Glomerular endothelial cell (primary cell): Measurements from ENCODE around the gene SEC31A. TPM values are rescaled to one million over a fixed set of nuclear protein-coding genes. Genes with fewer than 3 reads are reported as not detected.
"Not testable (repeated sequence)": the region's sequence is repeated elsewhere in the genome, so short reads cannot be mapped to it uniquely, and the experiment has no call there.

Experiments used
- DNase-seq: peaks from one replicate; pipeline ENCODE4 v3.0.0-alpha.2; 2011; ENCODE audit warnings: low read depth, low spot score; ENCODE audit errors: extremely low read depth
- total RNA-seq: library from RNA; depleted of rRNA; stranded (reverse); fragments of >200 nt; gene quantifications from 2 replicates; pipeline ENCODE4 v1.2.3, GENCODE V29; 2015

The SEC31A gene, protein sequence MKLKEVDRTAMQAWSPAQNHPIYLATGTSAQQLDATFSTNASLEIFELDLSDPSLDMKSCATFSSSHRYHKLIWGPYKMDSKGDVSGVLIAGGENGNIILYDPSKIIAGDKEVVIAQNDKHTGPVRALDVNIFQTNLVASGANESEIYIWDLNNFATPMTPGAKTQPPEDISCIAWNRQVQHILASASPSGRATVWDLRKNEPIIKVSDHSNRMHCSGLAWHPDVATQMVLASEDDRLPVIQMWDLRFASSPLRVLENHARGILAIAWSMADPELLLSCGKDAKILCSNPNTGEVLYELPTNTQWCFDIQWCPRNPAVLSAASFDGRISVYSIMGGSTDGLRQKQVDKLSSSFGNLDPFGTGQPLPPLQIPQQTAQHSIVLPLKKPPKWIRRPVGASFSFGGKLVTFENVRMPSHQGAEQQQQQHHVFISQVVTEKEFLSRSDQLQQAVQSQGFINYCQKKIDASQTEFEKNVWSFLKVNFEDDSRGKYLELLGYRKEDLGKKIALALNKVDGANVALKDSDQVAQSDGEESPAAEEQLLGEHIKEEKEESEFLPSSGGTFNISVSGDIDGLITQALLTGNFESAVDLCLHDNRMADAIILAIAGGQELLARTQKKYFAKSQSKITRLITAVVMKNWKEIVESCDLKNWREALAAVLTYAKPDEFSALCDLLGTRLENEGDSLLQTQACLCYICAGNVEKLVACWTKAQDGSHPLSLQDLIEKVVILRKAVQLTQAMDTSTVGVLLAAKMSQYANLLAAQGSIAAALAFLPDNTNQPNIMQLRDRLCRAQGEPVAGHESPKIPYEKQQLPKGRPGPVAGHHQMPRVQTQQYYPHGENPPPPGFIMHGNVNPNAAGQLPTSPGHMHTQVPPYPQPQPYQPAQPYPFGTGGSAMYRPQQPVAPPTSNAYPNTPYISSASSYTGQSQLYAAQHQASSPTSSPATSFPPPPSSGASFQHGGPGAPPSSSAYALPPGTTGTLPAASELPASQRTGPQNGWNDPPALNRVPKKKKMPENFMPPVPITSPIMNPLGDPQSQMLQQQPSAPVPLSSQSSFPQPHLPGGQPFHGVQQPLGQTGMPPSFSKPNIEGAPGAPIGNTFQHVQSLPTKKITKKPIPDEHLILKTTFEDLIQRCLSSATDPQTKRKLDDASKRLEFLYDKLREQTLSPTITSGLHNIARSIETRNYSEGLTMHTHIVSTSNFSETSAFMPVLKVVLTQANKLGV
- 252 and 304 TPM in 2 replicates for total RNA-seq

DNA sequence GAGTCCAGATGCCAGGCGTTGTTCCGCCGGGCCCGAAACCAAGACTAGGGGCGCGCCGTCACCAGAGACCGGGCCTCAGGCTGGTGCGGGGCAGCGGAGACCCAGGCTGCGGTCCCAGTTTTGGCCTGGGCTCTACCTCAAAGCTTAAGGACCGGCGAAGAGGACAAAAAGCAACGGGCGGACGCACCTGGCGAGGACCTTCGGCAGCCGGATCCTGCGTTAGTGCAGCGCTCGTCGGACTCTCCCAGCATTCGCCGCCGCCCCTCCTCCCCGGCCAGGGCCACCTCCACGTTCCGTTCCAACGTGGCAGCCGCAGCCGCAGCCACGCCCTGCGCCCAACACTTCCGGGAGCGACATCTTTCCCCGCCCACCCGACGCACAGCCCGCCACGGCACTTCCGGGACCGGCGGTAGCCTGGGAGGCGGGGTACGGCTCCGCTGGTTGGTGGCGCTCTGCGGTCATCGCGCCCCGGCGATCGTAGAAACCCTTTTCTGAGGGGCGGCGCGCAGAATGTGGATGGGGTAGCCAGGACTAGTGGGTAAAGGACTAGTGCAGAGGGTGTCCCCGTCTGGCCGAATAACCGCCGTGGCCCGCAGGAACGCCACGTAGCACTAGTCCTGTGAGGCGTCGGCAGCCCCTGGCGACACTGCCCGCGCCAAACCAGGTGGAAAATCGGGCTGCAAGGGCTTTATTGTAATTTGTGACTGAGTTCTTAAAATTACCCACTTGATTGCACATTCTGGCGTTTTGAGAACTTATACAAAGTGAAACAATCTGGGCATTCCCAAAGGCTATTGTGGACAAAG is at the start of gene SEC31A:
TSS of gene SEC31A (minus strand) at position 253 of the 806 bp plus-strand sequence. CDS start 9,217 bp downstream, outside the sequence.
- no peak for DNase-seq

DNA sequence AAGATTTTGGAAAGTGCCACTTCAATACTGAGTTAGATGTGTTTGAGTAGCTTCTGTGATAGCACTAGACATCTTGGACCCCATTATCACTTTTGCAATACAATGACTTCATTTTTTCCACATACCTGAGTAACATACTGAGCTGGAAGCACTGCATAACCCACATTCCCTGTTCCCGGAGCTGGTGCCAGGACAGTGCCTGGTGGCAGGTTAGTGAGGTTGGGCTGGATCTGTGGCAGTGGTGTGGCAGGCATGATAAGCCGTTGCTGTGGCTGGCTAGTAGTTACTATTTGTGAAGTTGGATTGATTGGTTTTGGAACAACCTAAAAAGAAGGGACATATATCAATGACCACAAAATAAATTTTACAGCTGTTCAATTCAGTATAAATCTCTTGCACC is 48.5 kb upstream of the SEC31A start:
- DNase-seq: no peak

DNA sequence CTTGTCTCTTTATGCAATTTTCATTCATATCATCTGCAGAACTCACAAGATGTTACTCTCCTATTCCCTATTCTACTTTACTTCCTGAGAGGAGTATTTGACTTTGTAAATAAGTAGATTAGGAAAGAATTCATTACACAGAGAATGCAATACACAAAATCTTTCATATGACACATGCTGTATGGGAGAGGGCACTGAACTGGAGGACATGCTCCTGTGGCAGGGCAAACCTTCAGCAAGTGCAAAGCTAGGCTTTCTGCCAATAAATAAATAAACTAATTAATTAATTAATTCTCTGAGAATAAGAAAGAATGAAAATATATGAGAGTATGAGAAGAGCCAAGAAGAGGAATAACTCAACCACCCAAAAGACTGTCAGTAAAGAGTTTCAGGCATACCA is 43.5 kb upstream of the SEC31A start:
- DNase-seq: no peak

DNA sequence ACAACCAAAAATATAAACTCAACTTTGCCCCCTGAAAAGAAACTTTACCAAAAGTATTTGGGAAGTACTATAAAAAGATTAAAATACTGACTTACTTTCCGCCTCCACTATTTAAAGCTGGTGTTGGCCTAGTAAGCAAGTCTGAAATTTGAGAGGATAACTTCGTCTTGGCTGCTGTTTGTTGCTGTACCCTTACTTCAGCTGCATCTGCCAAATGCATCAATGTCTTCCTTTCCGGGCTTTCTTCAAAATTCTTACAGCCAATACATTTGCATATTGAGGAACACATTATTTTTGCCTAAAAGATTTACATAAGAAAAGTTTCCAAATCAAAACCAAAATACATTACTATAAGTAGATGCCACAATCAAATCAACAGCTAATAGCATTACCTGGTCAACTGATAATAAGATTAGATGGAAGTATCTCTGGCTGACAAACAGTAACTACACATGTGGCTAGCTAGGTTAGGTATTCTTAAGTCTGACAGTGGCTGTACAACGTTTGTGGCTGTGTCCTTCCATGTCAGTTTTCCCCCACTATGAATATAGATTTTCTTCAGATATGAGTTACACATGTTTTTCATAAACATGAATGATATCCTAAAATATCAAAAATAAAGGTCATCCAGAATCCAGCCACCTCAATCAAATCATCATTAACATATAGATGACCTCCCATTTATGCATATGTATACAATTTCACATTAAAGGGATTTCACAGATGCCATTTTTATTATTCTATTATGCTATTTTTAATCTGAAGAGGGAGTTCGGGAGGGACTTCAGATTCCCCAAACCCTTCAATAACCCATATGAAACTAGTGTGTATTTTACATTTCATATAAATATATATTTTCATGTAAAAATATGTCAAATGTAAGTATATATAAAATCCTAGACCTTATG is 40.1 kb upstream of the SEC31A start:
- no peak for DNase-seq

DNA sequence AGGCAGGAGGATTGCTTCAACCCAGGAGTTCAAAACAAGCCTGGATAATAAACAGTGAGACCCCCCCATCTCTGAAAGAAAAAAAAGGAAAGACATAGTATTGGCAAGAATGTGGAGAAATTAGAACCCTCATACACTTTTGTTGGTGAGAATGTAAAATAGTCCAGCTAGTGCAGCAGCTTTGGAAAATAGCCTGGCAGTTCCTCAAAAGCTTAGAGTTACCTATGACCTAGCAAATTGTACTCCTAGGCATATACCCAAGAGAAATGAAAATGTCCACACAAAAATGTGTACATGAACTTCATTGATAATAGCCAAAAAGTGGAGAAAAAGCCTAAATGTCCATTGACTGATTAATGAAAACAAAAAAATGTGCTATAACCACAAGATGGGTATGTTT is 30.8 kb upstream of the SEC31A start:
- no peak for DNase-seq

DNA sequence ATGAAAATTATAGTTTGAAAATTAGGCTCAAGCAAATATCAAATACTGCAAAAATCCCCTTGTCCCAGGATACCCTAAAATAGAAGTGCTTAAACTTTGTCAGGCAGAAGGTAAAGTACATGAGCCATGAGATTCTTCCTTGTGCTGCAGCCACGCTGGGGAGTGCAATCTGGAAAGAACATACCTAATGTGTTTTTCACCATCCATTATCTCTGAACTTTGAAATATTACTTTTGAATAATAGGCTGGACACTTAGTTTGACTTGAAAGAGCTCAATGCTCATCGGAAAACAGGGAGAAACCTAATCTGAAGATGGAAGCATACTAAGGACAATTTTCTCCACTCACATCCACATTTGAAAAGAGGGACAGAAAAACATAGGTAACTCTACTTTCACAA is 28.4 kb upstream of the SEC31A start:
- no peak for DNase-seq

DNA sequence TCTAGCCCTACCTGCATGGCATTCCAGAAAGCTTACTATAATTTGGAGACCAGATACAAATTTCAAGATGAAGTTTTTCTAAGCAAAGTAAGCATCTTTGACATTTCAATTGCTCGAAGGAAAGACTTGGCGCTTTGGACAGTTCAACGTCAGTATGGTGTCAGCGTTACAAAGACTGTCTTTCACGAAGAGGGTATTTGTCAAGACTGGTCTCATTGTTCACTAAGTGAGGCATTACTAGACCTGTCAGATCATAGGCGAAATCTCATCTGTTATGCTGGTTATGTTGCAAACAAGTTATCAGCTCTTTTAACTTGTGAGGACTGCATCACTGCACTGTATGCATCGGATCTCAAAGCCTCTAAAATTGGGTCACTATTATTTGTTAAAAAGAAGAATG is 27.1 kb upstream of the SEC31A start:
- DNase-seq: no peak

DNA sequence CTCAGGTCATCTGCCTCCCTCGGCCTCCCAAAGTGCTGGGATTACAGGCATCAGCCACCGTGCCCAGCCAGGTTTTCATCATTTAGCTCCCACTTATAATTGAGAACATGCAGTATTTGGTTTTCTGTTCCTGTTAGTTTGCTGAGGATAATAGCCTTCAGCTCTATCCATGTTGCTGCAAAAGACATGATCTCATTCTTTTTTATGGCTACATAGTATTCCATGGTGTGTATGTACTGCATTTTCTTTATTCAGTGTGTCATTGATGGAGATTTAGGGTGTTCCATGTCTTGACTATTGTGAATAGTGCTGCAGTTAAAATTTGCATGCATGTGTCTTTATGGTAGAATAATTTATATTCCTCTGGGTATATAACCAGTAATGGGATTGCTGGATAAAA is 23.0 kb upstream of the SEC31A start:
- not testable (repeated sequence) for DNase-seq

DNA sequence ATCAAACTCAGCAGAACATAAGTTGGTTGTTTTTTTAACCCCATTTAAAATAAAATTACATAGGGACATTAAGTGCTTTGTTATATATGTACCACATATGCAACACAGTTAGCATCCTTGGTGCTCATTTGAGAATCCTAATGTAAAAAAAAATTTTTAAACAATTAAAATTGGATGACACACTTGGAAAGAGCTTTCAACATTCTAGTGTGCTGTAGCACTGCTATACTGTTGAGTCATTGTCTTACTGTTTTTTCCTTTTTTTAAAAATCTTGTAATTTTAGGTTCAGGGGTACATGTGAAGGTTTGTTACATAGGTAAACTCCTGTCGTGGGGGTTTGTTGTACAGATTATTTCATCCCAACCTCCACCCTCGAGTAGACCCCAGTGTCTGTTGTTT is 22.4 kb upstream of the SEC31A start:
- DNase-seq: no peak

DNA sequence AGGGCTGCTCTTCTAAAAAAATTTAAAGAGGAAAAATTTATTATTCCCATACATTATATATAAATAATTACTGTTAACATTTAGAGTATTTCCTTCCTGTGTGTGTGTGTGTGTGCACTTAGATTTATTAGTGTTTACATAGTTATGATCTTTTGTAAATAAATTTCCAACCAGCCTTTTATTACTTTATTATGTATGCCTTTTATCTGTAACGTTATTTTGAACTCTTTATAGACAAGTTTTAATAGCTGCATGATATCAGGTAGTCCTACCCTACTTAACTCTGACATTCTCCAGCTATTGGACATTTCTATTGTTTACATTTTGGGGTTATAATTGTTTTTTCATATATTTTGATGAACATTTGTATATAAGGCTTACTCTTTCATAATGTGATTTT is 18.4 kb upstream of the SEC31A start:
- DNase-seq: no peak

DNA sequence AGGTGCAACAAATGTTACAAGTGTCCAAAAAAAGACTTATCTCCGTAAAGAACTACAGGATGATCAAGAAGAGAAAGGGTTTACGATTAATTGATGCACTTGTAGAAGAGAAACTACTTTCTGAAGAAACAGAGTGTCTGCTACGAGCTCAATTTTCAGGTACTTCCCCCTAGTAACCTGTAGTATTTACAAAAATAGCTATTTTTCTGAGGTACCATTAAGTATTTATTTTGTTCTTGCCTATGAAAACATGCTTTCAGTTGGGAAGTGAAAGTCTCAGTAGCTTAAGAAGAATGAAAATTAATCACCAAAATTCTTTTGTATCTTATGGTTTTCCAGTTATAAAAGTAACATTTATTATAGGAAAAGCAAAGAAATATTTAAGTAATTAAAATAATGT is 15.5 kb upstream of the SEC31A start:
- no peak for DNase-seq

DNA sequence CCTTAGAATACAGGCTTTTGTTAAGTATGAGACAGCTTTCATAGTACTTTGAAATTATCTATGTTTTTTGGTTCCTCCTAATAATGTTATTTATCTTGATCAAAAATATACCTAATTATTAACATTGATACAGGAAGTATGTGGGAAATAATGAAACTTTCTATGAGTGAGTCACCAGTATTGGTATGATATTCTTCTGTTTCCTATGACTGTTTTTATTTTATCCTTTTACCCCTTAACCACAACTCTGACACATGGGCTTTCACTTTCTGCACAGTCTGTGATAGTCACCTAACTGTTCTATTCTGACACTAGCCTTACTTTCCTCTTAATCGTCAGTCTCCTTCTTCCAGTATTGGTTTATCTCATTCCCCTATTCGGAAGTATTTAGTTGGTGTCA is 14.3 kb upstream of the SEC31A start:
- no peak for DNase-seq

DNA sequence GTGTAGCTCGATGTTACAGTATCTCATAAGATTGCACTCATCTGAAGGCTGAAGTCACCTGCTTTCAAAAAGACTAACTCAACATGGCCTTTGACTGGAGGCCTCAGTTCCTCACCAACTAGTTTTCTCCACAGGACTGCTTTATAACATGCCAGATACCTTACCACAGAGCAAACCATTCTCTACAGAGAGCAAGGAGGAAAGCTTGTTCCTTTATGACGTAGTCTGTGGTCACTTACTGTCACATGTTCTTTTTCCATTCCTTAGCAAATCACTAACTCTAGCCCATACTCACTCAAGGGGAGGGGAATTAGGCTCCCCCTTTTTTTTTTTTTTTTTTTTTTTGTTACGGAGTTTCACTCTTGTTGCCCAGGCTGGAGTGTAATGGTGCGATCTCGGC is 12.8 kb upstream of the SEC31A start:
- DNase-seq: no peak

DNA sequence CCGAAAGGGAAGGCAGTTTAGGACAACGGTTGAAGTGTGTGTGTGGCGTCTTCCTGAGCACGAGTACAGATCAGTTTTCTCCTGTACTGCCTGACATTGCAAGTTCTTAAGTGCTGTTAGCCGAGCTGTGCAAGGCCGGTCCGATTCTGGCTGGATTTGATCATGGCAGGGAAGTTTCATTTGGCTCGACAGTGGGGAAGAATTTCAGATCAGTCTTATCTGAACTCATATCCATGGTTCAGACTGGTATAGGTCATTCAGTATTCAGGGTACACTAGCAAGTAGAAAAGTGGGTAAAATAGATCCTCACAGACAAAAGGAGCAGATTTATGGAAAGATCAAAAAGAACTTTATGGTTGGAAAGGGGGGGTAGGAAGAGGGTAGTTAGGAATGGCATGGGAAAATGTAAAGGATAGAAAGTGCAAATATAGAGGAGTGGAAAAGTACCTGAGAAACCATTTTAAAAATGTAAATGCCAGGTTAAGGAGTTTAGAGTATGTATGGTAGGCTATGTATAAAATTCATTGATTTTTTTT is 10.3 kb upstream of the SEC31A start:
- no peak for DNase-seq

DNA sequence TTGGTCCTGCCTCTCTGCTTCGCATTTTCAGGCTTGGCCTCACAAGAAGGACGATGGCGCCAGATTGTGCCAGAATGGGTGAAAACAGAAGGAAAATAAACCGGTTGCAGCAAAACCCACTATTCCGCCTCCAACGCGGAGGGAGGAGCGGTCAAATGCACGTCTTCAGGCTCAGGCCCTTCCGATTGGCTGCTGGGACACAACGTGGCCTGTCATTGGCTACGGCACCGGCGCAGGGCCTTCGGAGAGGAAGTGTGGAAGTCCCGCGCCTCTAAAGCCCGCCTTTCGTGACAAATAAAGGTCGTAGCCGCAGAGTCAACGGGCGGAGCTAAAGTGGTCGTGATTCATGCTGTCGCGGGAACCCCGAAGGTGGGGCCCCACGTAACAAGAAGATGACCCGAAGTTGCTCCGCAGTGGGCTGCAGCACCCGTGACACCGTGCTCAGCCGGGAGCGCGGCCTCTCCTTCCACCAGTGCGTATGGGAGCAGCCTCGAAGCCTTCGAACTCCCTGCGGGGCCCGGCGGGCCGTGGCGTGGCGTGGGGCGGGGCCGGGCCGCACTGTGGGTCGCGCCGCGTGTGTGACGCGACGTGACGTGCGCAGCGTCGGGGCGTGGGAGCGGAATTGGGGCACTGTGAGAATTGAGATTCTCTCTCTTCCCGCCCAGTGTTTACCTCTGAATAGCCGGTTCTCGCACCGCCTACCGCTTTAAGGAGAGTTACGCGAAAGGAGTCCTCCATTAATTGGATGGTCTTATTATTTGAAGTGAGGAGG is 9.6 kb upstream of the SEC31A start, which contains the start of gene THAP9:
TSS of gene THAP9 (plus strand) at position 325 of the 772 bp plus-strand sequence. CDS start at position 393, 68 bp downstream.
- DNase-seq: peak; percentile 92

DNA sequence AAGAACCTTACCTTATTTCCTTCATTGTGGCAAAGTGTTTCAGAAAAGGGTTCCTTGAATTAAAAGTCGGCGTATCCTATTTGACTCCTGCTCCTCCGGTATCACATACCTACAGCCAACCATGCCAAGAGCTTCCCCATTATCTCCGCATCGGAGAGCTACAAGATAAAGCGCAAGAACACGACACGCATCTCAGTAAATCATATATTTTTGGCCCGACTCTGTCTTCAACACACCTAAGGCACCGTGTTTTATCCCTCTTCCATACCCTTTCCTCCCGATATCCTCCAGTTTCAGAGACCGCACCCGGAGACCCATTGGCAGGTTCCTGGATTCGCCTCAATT is 9.1 kb upstream of the SEC31A start:
- DNase-seq: no peak

DNA sequence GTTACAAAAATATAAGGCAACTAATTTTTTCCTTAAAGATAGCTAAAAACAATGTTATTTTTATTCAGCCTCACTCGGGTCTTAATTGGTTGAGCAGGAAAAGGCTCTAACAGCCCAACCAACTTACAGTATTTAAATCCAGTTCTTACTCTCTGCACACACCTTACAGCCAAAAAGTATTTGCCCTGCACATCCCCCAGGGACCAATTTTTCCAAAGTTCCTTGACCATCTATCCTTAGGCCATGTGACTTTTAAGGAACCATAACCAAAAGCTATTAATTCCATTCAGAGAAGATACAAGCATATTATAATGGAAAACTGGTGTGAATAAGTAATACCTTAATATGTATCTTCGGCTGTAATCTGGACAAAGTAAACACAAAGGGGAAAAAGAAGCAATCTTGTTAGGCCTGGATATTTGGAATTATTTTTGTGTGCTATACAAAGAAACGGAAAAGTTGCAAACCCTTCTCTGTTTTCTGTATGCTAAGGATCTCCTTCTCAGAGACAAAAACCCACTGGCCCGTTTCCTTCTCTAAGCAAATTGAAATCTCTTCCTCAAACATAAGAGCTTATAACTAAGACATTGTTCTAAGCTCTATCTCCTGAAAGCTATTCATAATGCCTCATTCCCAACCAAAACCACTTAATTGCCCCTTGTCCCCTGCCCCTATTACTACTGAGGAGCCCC is 8.6 kb upstream of the SEC31A start:
- DNase-seq: no peak
